Prostate gland (tissue), 2 donors: ENCODE data around the gene AFTPH. TPM values are rescaled to one million over a fixed set of nuclear protein-coding genes. Genes with fewer than 3 reads are reported as not detected.

Experiments
- DNase-seq: peaks from one replicate; pipeline ENCODE4 v3.0.0-alpha.2; 2019; ENCODE audit warnings: low spot score
- H3K27ac ChIP-seq, 2 donors: fragments of 200-600 bp; sonication (generic); 2 replicates each; pipeline ENCODE4 v1.5.1; 2017 to 2019
- H3K27me3 ChIP-seq: fragments of 200-600 bp; sonication (generic); replicated peaks from 2 replicates; pipeline ENCODE4 v1.5.1; 2019; ENCODE audit not compliant: insufficient read depth
- H3K36me3 ChIP-seq, 2 donors: fragments of 200-600 bp; sonication (generic); 1 replicate in 1 of 2; 2 replicates in 1 of 2; pipeline versions ENCODE4 v1.5.1 to v1.8.1; 2017 to 2019
- H3K4me1 ChIP-seq: fragments of 200-600 bp; sonication (generic); replicated peaks from 2 replicates; pipeline ENCODE4 v1.5.1; 2019
- H3K4me3 ChIP-seq, 2 donors: fragments of 200-600 bp; sonication (generic); 2 replicates each; pipeline ENCODE4 v1.5.1; 2017 to 2019
- H3K9me3 ChIP-seq: fragments of 200-600 bp; sonication (generic); 2 replicates; pipeline ENCODE4 v1.5.1; 2017
- CTCF ChIP-seq, 4 experiments: fragments of 200-600 bp in 2 of 4; fragments of 450-650 bp in 2 of 4; sonication (generic) in 2 of 4; IDR thresholded peaks; 1 replicate in 3 of 4; 2 replicates in 1 of 4; pipeline ENCODE4 v1.5.1; 2016 to 2019; ENCODE audit warnings: antibody characterized with exemption in 4 of 4, mild to moderate bottlenecking in 2 of 4, moderate library complexity in 2 of 4
- POLR2A ChIP-seq: fragments of 450-650 bp; IDR thresholded peaks from one replicate; pipeline ENCODE4 v1.6.1; 2016; ENCODE audit warnings: antibody characterized with exemption, mild to moderate bottlenecking
- POLR2AphosphoS5 ChIP-seq: sonication (generic); formaldehyde crosslinking; IDR thresholded peaks from one replicate; pipeline ENCODE4 v1.6.1; 2017; ENCODE audit warnings: antibody characterized with exemption
- WGBS: methylation state at CpG from one replicate; pipeline ENCODE4 v1.1.5; 2018; 5-methylcytosine and 5-hydroxymethylcytosine counted together
- intact Hi-C: fragments of 100-400 bp; cut with DNase I; formaldehyde crosslinking; loops from one replicate; pipeline ENCODE4 v1.14.2; 2022
- total RNA-seq, 2 donors: library from RNA; depleted of rRNA; stranded (reverse); fragments of >200 nt; gene quantifications; one replicate each; pipeline ENCODE4 v1.1.0, GENCODE V29; 2016

AFTPH gene
- total RNA-seq, 2 donors from 2014 or later, result 61.3 to 68.1 TPM

GRCh38 chr2:64567473-64567872, 43.3 kb downstream of the AFTPH start:
- Histone ChIP-seq H3K4me3 (no peak overlapping the region), H3K27ac (no peak overlapping the region), H3K4me1 (no peaks in the 10 kb centered on the region), H3K9me3 (no peaks in the 10 kb centered on the region), H3K36me3 (no peaks in the 10 kb centered on the region), H3K27me3 (no peaks in the 10 kb centered on the region)
- no peak for DNase-seq
- intact Hi-C loops, result no loop called here
- TF ChIP-seq POLR2AphosphoS5 (no peak), POLR2A (no peak), CTCF (IDR thresholded peaks at IDR 0.05) (no peak)
- WGBS, result 82% methylated on average over 6 of the region's 6 CpGs

GRCh38 chr2:64568836-64569235, 44.7 kb downstream of the AFTPH start:
- Histone ChIP-seq H3K36me3 (no peaks in the 10 kb centered on the region), H3K9me3 (no peaks in the 10 kb centered on the region), H3K27ac (no peak overlapping the region), H3K4me1 (no peaks in the 10 kb centered on the region), H3K27me3 (no peaks in the 10 kb centered on the region), H3K4me3 (no peak overlapping the region)
- DNase-seq, result no peak
- intact Hi-C loops, result no loop called here
- WGBS, result 100% methylated on average over 7 of the region's 7 CpGs
- TF ChIP-seq POLR2A (no peak), CTCF (IDR thresholded peaks at IDR 0.05) (no peak), POLR2AphosphoS5 (no peak)

DNA sequence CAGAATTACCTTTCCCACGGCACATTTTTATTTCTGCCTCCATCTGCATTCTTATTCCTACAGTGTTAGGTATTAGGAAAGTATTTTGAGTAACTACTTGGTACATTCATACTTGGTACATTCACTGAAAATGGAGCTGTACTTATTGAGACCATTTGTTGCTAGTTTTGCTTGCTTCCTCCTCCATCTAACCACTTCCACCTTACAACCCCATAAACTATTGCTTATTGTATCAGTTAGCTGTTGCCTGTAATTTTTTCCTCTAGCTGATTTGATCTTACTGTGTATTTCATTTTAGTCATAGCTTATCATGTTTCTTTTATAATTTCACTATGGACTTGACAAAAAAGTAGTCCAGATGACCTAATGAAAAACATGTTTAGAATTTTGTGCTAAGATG, 50.7 kb downstream of the AFTPH start:
- WGBS, result 92% methylated on average over 1 of the region's 1 CpG
- DNase-seq, result no peak
- H3K4me3 ChIP-seq, result no peak overlapping the region
- no peaks in the 10 kb centered on the region for H3K27me3 ChIP-seq
- H3K9me3 ChIP-seq, result no peaks in the 10 kb centered on the region
- H3K27ac ChIP-seq, result no peak overlapping the region
- no peaks in the 10 kb centered on the region for H3K4me1 ChIP-seq
- TF ChIP-seq POLR2A (no peak), POLR2AphosphoS5 (no peak), CTCF (IDR thresholded peaks at IDR 0.05) (no peak)
- intact Hi-C loops, result no loop called here
- H3K36me3 ChIP-seq, result no peaks in the 10 kb centered on the region

- H3K4me3 ChIP-seq, result no peak overlapping the region
- DNase-seq, result no peak
- no peaks in the 10 kb centered on the region for H3K27me3 ChIP-seq
- H3K27ac ChIP-seq, result no peak overlapping the region
- H3K4me1 ChIP-seq, result no peaks in the 10 kb centered on the region
- no peaks in the 10 kb centered on the region for H3K9me3 ChIP-seq
- H3K36me3 ChIP-seq, result no peaks in the 10 kb centered on the region
- WGBS, result 86% methylated on average over 2 of the region's 2 CpGs
- TF ChIP-seq POLR2AphosphoS5 (no peak), POLR2A (no peak), CTCF (IDR thresholded peaks at IDR 0.05) (no peak)
- intact Hi-C loops, result no loop called here
These were observed 56.9 kb downstream of the AFTPH start for GRCh38 chr2:64581018-64581417.

DNA sequence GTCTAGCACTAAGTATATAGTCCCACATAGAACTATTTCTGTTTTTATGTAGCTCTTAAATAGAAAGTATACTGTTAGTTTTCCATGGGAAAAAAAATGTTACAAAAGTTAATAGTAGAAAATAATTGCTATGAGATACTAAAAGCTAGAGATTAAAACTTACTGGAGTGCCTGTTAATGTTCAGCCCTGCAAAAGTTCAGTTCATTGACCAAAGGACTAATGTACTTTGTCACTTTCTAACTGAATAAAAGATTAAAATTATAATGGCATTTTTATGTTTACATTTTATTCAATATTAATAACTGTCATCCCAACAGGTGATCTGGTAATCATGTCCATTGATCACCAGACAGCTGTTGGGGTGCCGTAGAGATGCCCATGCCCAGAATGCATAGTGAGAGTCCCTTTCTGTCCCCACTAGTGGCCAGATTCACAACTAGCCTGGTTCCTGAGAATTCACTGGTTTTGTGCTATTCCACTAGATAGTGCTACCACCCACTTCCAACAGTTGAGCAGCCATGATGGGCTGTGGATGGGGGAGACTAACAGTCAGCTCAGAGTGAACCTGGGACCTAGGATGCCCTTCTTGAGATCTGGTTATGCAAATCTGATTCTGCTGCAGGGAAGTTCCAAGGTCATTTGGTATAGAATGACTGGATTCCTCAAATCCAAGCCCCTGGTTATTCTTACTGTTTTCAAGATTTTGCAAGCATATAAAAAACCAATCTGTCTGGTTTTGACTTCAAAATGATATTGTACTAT, 57.8 kb downstream of the AFTPH start:
- Histone ChIP-seq H3K36me3 (no peaks in the 10 kb centered on the region), H3K9me3 (no peaks in the 10 kb centered on the region), H3K27me3 (no peaks in the 10 kb centered on the region), H3K4me1 (no peaks in the 10 kb centered on the region), H3K4me3 (no peak overlapping the region), H3K27ac (no peak overlapping the region)
- intact Hi-C loops, result no loop called here
- no peak for TF ChIP-seq CTCF (IDR thresholded peaks at IDR 0.05)
- no peak for TF ChIP-seq POLR2AphosphoS5
- WGBS, result 41% methylated on average over 1 of the region's 1 CpG
- no peak for DNase-seq
